Esophagus squamous epithelium (tissue), 4 donors: Measurements from ENCODE around the gene CNTN4.

Experiments
- CTCF ChIP-seq, 6 experiments: fragments of 450-650 bp in 4 of 6; fragments of 200-600 bp in 2 of 6; sonication (generic) in 2 of 6; IDR thresholded peaks; one replicate each; pipeline ENCODE4 v1.5.1; 2016 to 2019; ENCODE audit warnings: antibody characterized with exemption in 6 of 6, mild to moderate bottlenecking in 4 of 6, moderate library complexity in 4 of 6
- POLR2A ChIP-seq, 4 donors: fragments of 450-650 bp; IDR thresholded peaks; one replicate each; pipeline ENCODE4 v1.6.1; 2017; ENCODE audit warnings: antibody characterized with exemption in 4 of 4, mild to moderate bottlenecking in 4 of 4, moderate library complexity in 3 of 4

GRCh38 chr3:2511356-2511755, 412.7 kb downstream of the CNTN4 start:
- TF ChIP-seq CTCF (IDR thresholded peaks at IDR 0.05) = no peak
- TF ChIP-seq POLR2A (IDR thresholded peaks at IDR 0.05) = no peak
